GM12874 (cell line): Measurements from ENCODE around the gene TFE3.

Experiments used
- TF ChIP-seq, protein P1 (sequence below): IDR thresholded peaks from 2 replicates; pipeline ENCODE4 v1.5.1; 2011; ENCODE audit warnings: low read depth, mild to moderate bottlenecking, control low read depth, low read length, moderate library complexity; ENCODE audit not compliant: insufficient read depth

Gene TFE3

DNA sequence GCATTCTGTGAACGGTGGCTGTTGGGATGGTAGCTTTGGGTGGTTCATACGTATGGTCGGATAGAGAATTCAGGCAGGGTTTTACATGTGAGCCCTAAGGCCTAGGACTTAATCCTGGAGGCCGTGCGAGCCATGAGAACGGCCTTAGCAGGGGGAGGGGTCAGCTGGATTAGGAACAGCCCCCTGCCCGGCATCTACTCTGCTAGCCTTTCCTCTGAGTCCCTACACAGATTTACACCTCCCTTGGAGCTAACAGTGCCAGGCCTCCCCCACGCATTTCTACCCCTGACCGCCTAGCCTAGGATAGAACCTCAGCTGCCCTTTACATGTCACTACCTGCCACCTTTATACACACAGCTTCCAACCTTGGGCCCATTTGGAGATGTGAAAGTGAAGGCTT lies 23.5 kb upstream of the TFE3 start:
- TF ChIP-seq, protein P1, sequence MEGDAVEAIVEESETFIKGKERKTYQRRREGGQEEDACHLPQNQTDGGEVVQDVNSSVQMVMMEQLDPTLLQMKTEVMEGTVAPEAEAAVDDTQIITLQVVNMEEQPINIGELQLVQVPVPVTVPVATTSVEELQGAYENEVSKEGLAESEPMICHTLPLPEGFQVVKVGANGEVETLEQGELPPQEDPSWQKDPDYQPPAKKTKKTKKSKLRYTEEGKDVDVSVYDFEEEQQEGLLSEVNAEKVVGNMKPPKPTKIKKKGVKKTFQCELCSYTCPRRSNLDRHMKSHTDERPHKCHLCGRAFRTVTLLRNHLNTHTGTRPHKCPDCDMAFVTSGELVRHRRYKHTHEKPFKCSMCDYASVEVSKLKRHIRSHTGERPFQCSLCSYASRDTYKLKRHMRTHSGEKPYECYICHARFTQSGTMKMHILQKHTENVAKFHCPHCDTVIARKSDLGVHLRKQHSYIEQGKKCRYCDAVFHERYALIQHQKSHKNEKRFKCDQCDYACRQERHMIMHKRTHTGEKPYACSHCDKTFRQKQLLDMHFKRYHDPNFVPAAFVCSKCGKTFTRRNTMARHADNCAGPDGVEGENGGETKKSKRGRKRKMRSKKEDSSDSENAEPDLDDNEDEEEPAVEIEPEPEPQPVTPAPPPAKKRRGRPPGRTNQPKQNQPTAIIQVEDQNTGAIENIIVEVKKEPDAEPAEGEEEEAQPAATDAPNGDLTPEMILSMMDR: no peak

- TF ChIP-seq, protein P1: no peak
Observed at GRCh38 chrX:49066278-49066677, 23.1 kb upstream of the TFE3 start.

GRCh38 chrX:49064735-49065134 lies 21.6 kb upstream of the TFE3 start:
- TF ChIP-seq, protein P1: no peak

DNA sequence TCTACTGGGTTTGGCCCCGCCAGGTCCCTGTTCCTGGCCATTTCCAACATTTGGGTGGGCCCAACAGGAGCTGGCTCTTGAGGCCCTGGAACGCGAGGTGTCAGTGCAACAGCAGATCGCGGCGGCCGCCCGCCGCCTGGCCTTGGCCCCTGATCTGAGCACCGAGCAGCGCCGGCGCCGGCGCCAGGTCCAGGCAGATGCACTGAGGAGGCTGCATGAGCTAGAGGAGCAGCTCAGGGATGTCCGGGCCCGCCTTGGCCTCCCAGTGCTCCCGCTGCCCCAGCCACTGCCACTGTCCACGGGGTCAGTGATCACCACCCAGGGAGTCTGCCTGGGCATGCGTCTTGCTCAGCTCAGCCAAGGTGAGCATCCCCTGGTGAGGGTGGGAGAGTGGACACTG lies 21.1 kb upstream of the TFE3 start:
- TF ChIP-seq, protein P1: no peak

- TF ChIP-seq, protein P1: no peak
Observed at GRCh38 chrX:49063715-49064114, 20.6 kb upstream of the TFE3 start.

DNA sequence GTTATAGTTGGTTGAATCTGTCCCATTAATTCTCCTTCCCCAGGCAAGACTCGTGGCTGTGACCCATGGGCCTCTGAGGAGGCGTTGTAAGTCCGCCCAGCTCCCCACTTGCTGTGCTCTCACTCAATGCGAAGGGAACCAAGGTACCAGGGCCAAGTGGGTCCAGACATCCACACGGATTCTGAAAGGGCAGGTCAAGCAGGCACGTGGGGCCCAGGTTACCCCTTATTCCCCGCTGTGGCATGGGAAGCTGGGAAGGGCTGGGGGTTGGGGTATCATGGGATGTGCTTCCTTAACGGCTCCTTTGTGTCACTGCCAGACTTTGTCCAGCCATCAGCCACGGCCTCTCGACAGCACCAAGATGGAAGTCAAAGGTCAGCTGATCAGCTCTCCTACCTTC lies 18.8 kb upstream of the TFE3 start:
- TF ChIP-seq, protein P1: no peak

- TF ChIP-seq, protein P1: no peak
Observed at GRCh38 chrX:49061490-49061889, 18.3 kb upstream of the TFE3 start.

GRCh38 chrX:49060914-49061313 lies 17.8 kb upstream of the TFE3 start:
- TF ChIP-seq, protein P1: no peak
